ENCODE data around the gene KCNE2. TPM values are rescaled to one million over a fixed set of nuclear protein-coding genes. Genes with fewer than 3 reads are reported as not detected.

The KCNE2 gene
- total and polyA plus RNA-seq, 2 donors (not counting 1 experiment from before 2014, with no cell fraction given): not detected

GRCh38 chr21:34336245-34336644 is 27.6 kb upstream of the KCNE2 start:
- Histone ChIP-seq H3K4me2 (replicated peaks; ENCODE audit: low read depth, low read length, poor library complexity, severe bottlenecking) (no peak overlapping the region), H3K9me3 (ENCODE audit: control extremely low read depth in 1 of 3, control insufficient read depth in 2 of 3, insufficient read depth in 1 of 3, low read length in 2 of 3) (no peaks in the 10 kb centered on the region), H3K9ac (ENCODE audit: low read length) (no peak overlapping the region), H3K79me2 (ENCODE audit: control insufficient read depth, insufficient read depth, low read length) (no peaks in the 10 kb centered on the region), H3K27ac (ENCODE audit: low read length in 2 of 2) (no peak overlapping the region), H3K36me3 (replicated peaks in 1 of 2; ENCODE audit: control extremely low read depth in 1 of 2, control insufficient read depth in 1 of 2, extremely low read depth in 1 of 2, insufficient read depth in 2 of 2, low read length in 1 of 2) (no peaks in the 10 kb centered on the region), H4K20me1 (ENCODE audit: control insufficient read depth, insufficient read depth, low read length, poor library complexity, severe bottlenecking) (no peaks in the 10 kb centered on the region), H3K4me3 (ENCODE audit: control extremely low read depth in 1 of 5, extremely low read depth in 1 of 5, insufficient read depth in 1 of 5, low read depth in 2 of 5, low read length in 4 of 5) (no peak overlapping the region), H3K4me1 (ENCODE audit: control insufficient read depth in 2 of 2, insufficient read depth in 2 of 2, low read length in 2 of 2) (no peaks in the 10 kb centered on the region), H2AFZ (ENCODE audit: insufficient read depth, low read depth, low read length, poor library complexity, severe bottlenecking) (no peak overlapping the region), H3K27me3 (replicated peaks in 1 of 4; ENCODE audit: control extremely low read depth in 1 of 4, control insufficient read depth in 3 of 4, insufficient read depth in 4 of 4, low read length in 3 of 4) (peaks cover 0 to 4% (median 0%) of the 10 kb centered on the region in 4 experiments)
- intact Hi-C loops (cut with micrococcal nuclease): no loop called here
- 100% methylated on average over 1 of the region's 5 CpGs for WGBS (ENCODE audit: insufficient coverage)
- Mint-ChIP-seq H3K27me3 (peaks cover 24% of the 10 kb centered on the region), H3K27ac (no peak overlapping the region), H3K9me3 (ENCODE audit: insufficient read depth) (no peaks in the 10 kb centered on the region), H3K4me1 (no peaks in the 10 kb centered on the region), H3K4me3 (no peak overlapping the region)
- ChIA-PET CTCF (interaction anchor here (2.0 to 2.8 kb wide), 2 partner anchors 12 to 412 kb away, joined by 8 to 9 read pairs; no protein-coding TSS in a partner anchor), POLR2A (no interaction called here)
- no peak for TF ChIP-seq CTCF (IDR thresholded peaks at IDR 0.05)
- TF ChIP-seq EZH2 (IDR thresholded peaks at IDR 0.05; ENCODE audit: borderline replicate concordance, insufficient read depth, low read depth, low read length, poor library complexity, severe bottlenecking): no peak
- DNase-seq: no peak
- ATAC-seq (ENCODE audit: low read depth): no peak

- TF ChIP-seq CTCF (IDR thresholded peaks at IDR 0.05): no peak
- TF ChIP-seq EZH2 (IDR thresholded peaks at IDR 0.05; ENCODE audit: borderline replicate concordance, insufficient read depth, low read depth, low read length, poor library complexity, severe bottlenecking): no peak
- ChIA-PET POLR2A (no interaction called here), CTCF (interaction anchor here (2.0 to 2.8 kb wide), 2 partner anchors 11 to 413 kb away, joined by 8 to 9 read pairs; no protein-coding TSS in a partner anchor)
- Histone ChIP-seq H3K9me3 (ENCODE audit: control extremely low read depth in 1 of 3, control insufficient read depth in 2 of 3, insufficient read depth in 1 of 3, low read length in 2 of 3) (no peaks in the 10 kb centered on the region), H3K4me2 (replicated peaks; ENCODE audit: low read depth, low read length, poor library complexity, severe bottlenecking) (no peak overlapping the region), H3K4me3 (ENCODE audit: control extremely low read depth in 1 of 5, extremely low read depth in 1 of 5, insufficient read depth in 1 of 5, low read depth in 2 of 5, low read length in 4 of 5) (no peak overlapping the region), H3K27ac (ENCODE audit: low read length in 2 of 2) (no peak overlapping the region), H3K4me1 (ENCODE audit: control insufficient read depth in 2 of 2, insufficient read depth in 2 of 2, low read length in 2 of 2) (no peaks in the 10 kb centered on the region), H3K36me3 (replicated peaks in 1 of 2; ENCODE audit: control extremely low read depth in 1 of 2, control insufficient read depth in 1 of 2, extremely low read depth in 1 of 2, insufficient read depth in 2 of 2, low read length in 1 of 2) (no peaks in the 10 kb centered on the region), H2AFZ (ENCODE audit: insufficient read depth, low read depth, low read length, poor library complexity, severe bottlenecking) (no peak overlapping the region), H4K20me1 (ENCODE audit: control insufficient read depth, insufficient read depth, low read length, poor library complexity, severe bottlenecking) (no peaks in the 10 kb centered on the region), H3K79me2 (ENCODE audit: control insufficient read depth, insufficient read depth, low read length) (no peaks in the 10 kb centered on the region), H3K27me3 (replicated peaks in 1 of 4; ENCODE audit: control extremely low read depth in 1 of 4, control insufficient read depth in 3 of 4, insufficient read depth in 4 of 4, low read length in 3 of 4) (peaks cover 0 to 4% (median 0%) of the 10 kb centered on the region in 4 experiments), H3K9ac (ENCODE audit: low read length) (no peak overlapping the region)
- WGBS (ENCODE audit: insufficient coverage): 92% methylated on average over 12 of the region's 13 CpGs
- H3K4me3 Mint-ChIP-seq: no peak overlapping the region
- DNase-seq (no peak), ATAC-seq (ENCODE audit: low read depth) (no peak)
- H3K4me1 Mint-ChIP-seq: no peaks in the 10 kb centered on the region
- H3K27ac Mint-ChIP-seq: no peak overlapping the region
- no peaks in the 10 kb centered on the region for H3K9me3 Mint-ChIP-seq (ENCODE audit: insufficient read depth)
- H3K27me3 Mint-ChIP-seq: peaks cover 26% of the 10 kb centered on the region
- intact Hi-C loops (cut with micrococcal nuclease): no loop called here
Measured at GRCh38 chr21:34336756-34337391, 26.9 kb upstream of the KCNE2 start.

Measured in B cell (primary cell).